ENCODE results near the gene STK39. TPM values are rescaled to one million over a fixed set of nuclear protein-coding genes. Genes with fewer than 3 reads are reported as not detected.

The STK39 gene
- total and polyA plus RNA-seq, 2 donors (not counting 1 experiment from before 2014, with no cell fraction given) = 16.7 to 30.1 TPM

DNA sequence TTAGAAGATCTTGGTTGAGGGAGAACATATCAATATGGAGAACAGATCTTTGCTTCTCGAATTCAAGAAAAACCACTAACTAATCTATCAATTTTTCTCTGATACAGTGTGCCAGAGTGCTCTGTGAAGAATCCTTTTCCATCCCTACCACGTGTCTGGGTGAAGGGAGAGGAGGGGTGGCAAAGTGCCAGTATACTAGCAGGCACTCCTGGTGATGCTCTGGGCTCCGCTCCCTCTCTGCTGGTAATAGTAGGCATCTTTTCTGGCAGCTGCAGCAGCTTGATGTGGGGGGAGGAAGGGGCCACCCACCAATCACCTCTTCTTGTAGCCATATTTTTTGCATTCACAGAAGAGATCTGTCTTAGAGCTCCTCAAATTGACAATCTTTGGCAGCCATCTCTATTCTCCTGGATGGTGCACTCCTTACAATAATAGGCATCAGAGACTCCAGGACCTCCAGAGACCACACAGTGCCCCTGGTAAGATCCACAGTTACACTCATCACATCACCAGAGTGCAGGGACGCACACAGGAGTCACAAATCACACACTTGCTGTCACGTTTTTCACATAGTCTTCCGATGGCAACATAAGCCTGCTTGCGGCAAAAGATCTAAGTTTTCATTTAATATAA lies 15.7 kb downstream of the STK39 start:
- TF ChIP-seq CTCF (conservative IDR thresholded peaks at IDR 0.05 in 1 of 2, IDR thresholded peaks at IDR 0.05 in 1 of 2; ENCODE audit: low read depth in 1 of 2, low read length in 2 of 2) (no peak), EZH2 (IDR thresholded peaks at IDR 0.05; ENCODE audit: low read length, missing control alignments) (no peak)
- no peak overlapping the region for H3K4me3 ChIP-seq (replicated peaks in 1 of 4; ENCODE audit: control extremely low read depth in 1 of 4, insufficient read depth in 1 of 4, low read depth in 3 of 4, low read length in 4 of 4)
- H3K36me3 ChIP-seq (ENCODE audit: control insufficient read depth, insufficient read depth, low read length) = peaks cover 1% of the 10 kb centered on the region
- H3K4me2 ChIP-seq (ENCODE audit: extremely low read depth, insufficient read depth, low read length) = no peak overlapping the region
- DNase-seq (ENCODE audit: low read depth in 2 of 2) = no peak
- no peaks in the 10 kb centered on the region for H3K27me3 ChIP-seq (ENCODE audit: control insufficient read depth, insufficient read depth, low read length)
- H3K9ac ChIP-seq (ENCODE audit: insufficient read depth, low read length) = no peak overlapping the region
- no peaks in the 10 kb centered on the region for H3K9me3 ChIP-seq (ENCODE audit: control insufficient read depth, insufficient read depth, low read depth, low read length)
- peaks cover 40% of the 10 kb centered on the region for H3K79me2 ChIP-seq (ENCODE audit: control insufficient read depth, insufficient read depth, low read length)
- H4K20me1 ChIP-seq (ENCODE audit: control insufficient read depth, extremely low read depth, insufficient read depth, low read length) = no peaks in the 10 kb centered on the region
- H2AFZ ChIP-seq (ENCODE audit: low read length) = no peak overlapping the region
- H3K27ac ChIP-seq (ENCODE audit: insufficient read depth, low read length) = no peak overlapping the region
- peaks cover 7% of the 10 kb centered on the region for H3K4me1 ChIP-seq (ENCODE audit: control insufficient read depth, extremely low read depth, insufficient read depth, low read length)

- no peak for TF ChIP-seq CTCF (conservative IDR thresholded peaks at IDR 0.05 in 1 of 2, IDR thresholded peaks at IDR 0.05 in 1 of 2; ENCODE audit: low read depth in 1 of 2, low read length in 2 of 2)
- no peak for TF ChIP-seq EZH2 (IDR thresholded peaks at IDR 0.05; ENCODE audit: low read length, missing control alignments)
- H4K20me1 ChIP-seq (ENCODE audit: control insufficient read depth, extremely low read depth, insufficient read depth, low read length) = no peaks in the 10 kb centered on the region
- no peak overlapping the region for H3K4me2 ChIP-seq (ENCODE audit: extremely low read depth, insufficient read depth, low read length)
- H2AFZ ChIP-seq (ENCODE audit: low read length) = no peak overlapping the region
- no peak overlapping the region for H3K4me3 ChIP-seq (replicated peaks in 1 of 4; ENCODE audit: control extremely low read depth in 1 of 4, insufficient read depth in 1 of 4, low read depth in 3 of 4, low read length in 4 of 4)
- DNase-seq (ENCODE audit: low read depth in 2 of 2) = no peak
- H3K36me3 ChIP-seq (ENCODE audit: control insufficient read depth, insufficient read depth, low read length) = peaks cover 1% of the 10 kb centered on the region
- no peak overlapping the region for H3K9ac ChIP-seq (ENCODE audit: insufficient read depth, low read length)
- H3K79me2 ChIP-seq (ENCODE audit: control insufficient read depth, insufficient read depth, low read length) = peaks cover 42% of the 10 kb centered on the region
- H3K27ac ChIP-seq (ENCODE audit: insufficient read depth, low read length) = no peak overlapping the region
- H3K27me3 ChIP-seq (ENCODE audit: control insufficient read depth, insufficient read depth, low read length) = no peaks in the 10 kb centered on the region
- no peaks in the 10 kb centered on the region for H3K9me3 ChIP-seq (ENCODE audit: control insufficient read depth, insufficient read depth, low read depth, low read length)
- H3K4me1 ChIP-seq (ENCODE audit: control insufficient read depth, extremely low read depth, insufficient read depth, low read length) = peaks cover 7% of the 10 kb centered on the region
Measured at GRCh38 chr2:168230389-168230788, 17.0 kb downstream of the STK39 start.

DNA sequence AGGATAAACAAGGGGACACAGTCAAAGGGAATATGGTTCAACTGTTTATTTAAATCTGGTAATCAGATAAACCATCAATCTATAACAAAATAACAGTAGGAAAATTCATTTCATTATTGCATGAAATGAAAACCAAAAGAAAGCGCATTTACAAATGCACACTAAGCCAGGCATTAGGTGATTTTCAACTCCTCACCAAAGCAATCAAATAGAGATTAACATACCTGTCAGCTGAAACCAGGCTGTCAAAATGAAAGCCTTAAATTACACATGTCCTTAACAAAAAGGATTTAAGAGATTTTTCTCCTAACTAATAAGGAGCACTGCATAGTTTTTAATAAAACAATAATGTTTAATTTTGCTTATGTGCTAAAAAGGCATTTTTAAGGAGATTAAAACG lies 23.0 kb downstream of the STK39 start:
- H2AFZ ChIP-seq (ENCODE audit: low read length) = no peak overlapping the region
- DNase-seq (ENCODE audit: low read depth in 2 of 2) = no peak
- H3K4me3 ChIP-seq (replicated peaks in 1 of 4; ENCODE audit: control extremely low read depth in 1 of 4, insufficient read depth in 1 of 4, low read depth in 3 of 4, low read length in 4 of 4) = no peak overlapping the region
- H4K20me1 ChIP-seq (ENCODE audit: control insufficient read depth, extremely low read depth, insufficient read depth, low read length) = no peaks in the 10 kb centered on the region
- no peaks in the 10 kb centered on the region for H3K9me3 ChIP-seq (ENCODE audit: control insufficient read depth, insufficient read depth, low read depth, low read length)
- H3K79me2 ChIP-seq (ENCODE audit: control insufficient read depth, insufficient read depth, low read length) = peaks cover 15% of the 10 kb centered on the region
- TF ChIP-seq EZH2 (IDR thresholded peaks at IDR 0.05; ENCODE audit: low read length, missing control alignments) (no peak), CTCF (conservative IDR thresholded peaks at IDR 0.05 in 1 of 2, IDR thresholded peaks at IDR 0.05 in 1 of 2; ENCODE audit: low read depth in 1 of 2, low read length in 2 of 2) (no peak)
- no peak overlapping the region for H3K9ac ChIP-seq (ENCODE audit: insufficient read depth, low read length)
- H3K4me1 ChIP-seq (ENCODE audit: control insufficient read depth, extremely low read depth, insufficient read depth, low read length) = no peaks in the 10 kb centered on the region
- H3K27ac ChIP-seq (ENCODE audit: insufficient read depth, low read length) = no peak overlapping the region
- H3K4me2 ChIP-seq (ENCODE audit: extremely low read depth, insufficient read depth, low read length) = no peak overlapping the region
- H3K36me3 ChIP-seq (ENCODE audit: control insufficient read depth, insufficient read depth, low read length) = no peaks in the 10 kb centered on the region
- H3K27me3 ChIP-seq (ENCODE audit: control insufficient read depth, insufficient read depth, low read length) = no peaks in the 10 kb centered on the region

Measured in fibroblast of lung (primary cell).